ENCODE results near the gene KCNJ9. TPM values are rescaled to one million over a fixed set of nuclear protein-coding genes. Genes with fewer than 3 reads are reported as not detected.

The KCNJ9 gene
- total and polyA plus RNA-seq, 2 of the 13 experiments (the other 11 are each of a cell fraction or from before 2014, with no cell fraction given): not detected

- 0 out of 2 replicates have a peak, but pooled peaks have one; percentile 55 for TF ChIP-seq ZNF503 (CRISPR knock-in tag; IDR thresholded peaks at IDR 0.05)
- no peak for TF ChIP-seq ZNF326 (CRISPR knock-in tag; IDR thresholded peaks at IDR 0.05; ENCODE audit: borderline replicate concordance)
- no peak for TF ChIP-seq TSC22D2 (CRISPR knock-in tag; IDR thresholded peaks at IDR 0.05; ENCODE audit: borderline replicate concordance)
- TF ChIP-seq HCFC1 (IDR thresholded peaks at IDR 0.05; ENCODE audit: low read depth, low read length): no peak
- TF ChIP-seq BCL3 (CRISPR knock-in tag; IDR thresholded peaks at IDR 0.05): no peak
- peak; percentile 21; the same call in 1 of the 2 replicates for TF ChIP-seq IKZF5 (CRISPR knock-in tag; IDR thresholded peaks at IDR 0.05)
- no peak for TF ChIP-seq ZNF776 (CRISPR knock-in tag; IDR thresholded peaks at IDR 0.05)
- TF ChIP-seq ZNF225 (CRISPR knock-in tag; IDR thresholded peaks at IDR 0.05): no peak
- no peak for TF ChIP-seq MAZ (IDR thresholded peaks at IDR 0.05; ENCODE audit: borderline replicate concordance, low read depth, low read length)
- peak; percentile 31; the same call in 1 of the 2 replicates for TF ChIP-seq MAZ (CRISPR knock-in tag; IDR thresholded peaks at IDR 0.05; ENCODE audit: low read depth)
- no peak for TF ChIP-seq KMT2A (CRISPR knock-in tag; IDR thresholded peaks at IDR 0.05)
- TF ChIP-seq MEIS1 (CRISPR knock-in tag; IDR thresholded peaks at IDR 0.05; ENCODE audit: borderline replicate concordance): no peak
- TF ChIP-seq SRF (IDR thresholded peaks at IDR 0.05; ENCODE audit: low read depth, low read length): no peak
- TF ChIP-seq ZSCAN12 (CRISPR knock-in tag; IDR thresholded peaks at IDR 0.05): no peak
- no peak for TF ChIP-seq ZXDC (CRISPR knock-in tag; IDR thresholded peaks at IDR 0.05)
- no peak for TF ChIP-seq ADNP (CRISPR knock-in tag; IDR thresholded peaks at IDR 0.05)
- no peak for TF ChIP-seq ZNF615 (CRISPR knock-in tag; IDR thresholded peaks at IDR 0.05; ENCODE audit: borderline replicate concordance)
- TF ChIP-seq ZNF550 (CRISPR knock-in tag; IDR thresholded peaks at IDR 0.05; ENCODE audit: borderline replicate concordance): no peak
- no peak for TF ChIP-seq HOMEZ (CRISPR knock-in tag; IDR thresholded peaks at IDR 0.05; ENCODE audit: low read depth)
- no peak for TF ChIP-seq KDM5A (IDR thresholded peaks at IDR 0.05; ENCODE audit: borderline replicate concordance, low read length)
- TF ChIP-seq SRY (CRISPR knock-in tag; IDR thresholded peaks at IDR 0.05): no peak
- peak; percentile 35; the same call in 1 of the 2 replicates for TF ChIP-seq BCL6 (CRISPR knock-in tag; IDR thresholded peaks at IDR 0.05)
Observed at GRCh38 chr1:160101037-160101716, 19.8 kb downstream of the KCNJ9 start (continued).
